ENCODE results near the gene RPAP3. TPM values are rescaled to one million over a fixed set of nuclear protein-coding genes. Genes with fewer than 3 reads are reported as not detected.

Gene RPAP3
- total RNA-seq, 3 donors from 2014 or later, result 11.4 to 25.0 (median 18.7) TPM

GRCh38 chr12:47616440-47616839, 89.4 kb downstream of the RPAP3 start:
- DNase-seq (ENCODE audit: low spot score in 2 of 2), result no peak
- intact Hi-C loops (cut with DNase I; ENCODE audit: low total_unique reads), result no loop called here
- Histone ChIP-seq H3K9me3 (peaks cover 6 to 17% of the 10 kb centered on the region in 2 donors), H3K36me3 (no peaks in the 10 kb centered on the region), H3K4me3 (no peak overlapping the region), H3K27ac (no peak overlapping the region), H3K27me3 (no peaks in the 10 kb centered on the region), H3K4me1 (no peaks in the 10 kb centered on the region)
- TF ChIP-seq POLR2AphosphoS5 (IDR thresholded peaks at IDR 0.05) (no peak), CTCF (IDR thresholded peaks at IDR 0.05) (no peak), POLR2A (IDR thresholded peaks at IDR 0.05) (no peak)

GRCh38 chr12:47615711-47616110, 90.1 kb downstream of the RPAP3 start:
- Histone ChIP-seq H3K9me3 (peaks cover 6 to 17% of the 10 kb centered on the region in 2 donors), H3K27me3 (no peaks in the 10 kb centered on the region), H3K4me3 (no peak overlapping the region), H3K27ac (no peak overlapping the region), H3K36me3 (no peaks in the 10 kb centered on the region), H3K4me1 (no peaks in the 10 kb centered on the region)
- TF ChIP-seq POLR2AphosphoS5 (IDR thresholded peaks at IDR 0.05), result no peak
- no peak for DNase-seq (ENCODE audit: low spot score in 2 of 2)
- intact Hi-C loops (cut with DNase I; ENCODE audit: low total_unique reads), result no loop called here

GRCh38 chr12:47614521-47614920, 91.3 kb downstream of the RPAP3 start:
- Histone ChIP-seq H3K4me3 (no peak overlapping the region), H3K27ac (no peak overlapping the region), H3K4me1 (no peaks in the 10 kb centered on the region), H3K9me3 (peaks cover 6 to 17% of the 10 kb centered on the region in 2 donors), H3K27me3 (no peaks in the 10 kb centered on the region), H3K36me3 (no peaks in the 10 kb centered on the region)
- intact Hi-C loops (cut with DNase I; ENCODE audit: low total_unique reads), result no loop called here
- DNase-seq (ENCODE audit: low spot score in 2 of 2), result no peak
- no peak for TF ChIP-seq CTCF (IDR thresholded peaks at IDR 0.05)
- no peak for TF ChIP-seq POLR2AphosphoS5 (IDR thresholded peaks at IDR 0.05)
- no peak for TF ChIP-seq POLR2A (IDR thresholded peaks at IDR 0.05)

GRCh38 chr12:47612953-47613352, 92.9 kb downstream of the RPAP3 start:
- intact Hi-C loops (cut with DNase I; ENCODE audit: low total_unique reads), result no loop called here
- no peaks in the 10 kb centered on the region for H3K36me3 ChIP-seq
- DNase-seq (ENCODE audit: low spot score in 2 of 2), result no peak
- H3K4me1 ChIP-seq, result no peaks in the 10 kb centered on the region
- TF ChIP-seq CTCF (IDR thresholded peaks at IDR 0.05) (no peak), POLR2A (IDR thresholded peaks at IDR 0.05) (no peak), POLR2AphosphoS5 (IDR thresholded peaks at IDR 0.05) (no peak)
- peaks cover 6 to 17% of the 10 kb centered on the region in 2 donors for H3K9me3 ChIP-seq
- H3K4me3 ChIP-seq, result no peak overlapping the region
- no peaks in the 10 kb centered on the region for H3K27me3 ChIP-seq
- no peak overlapping the region for H3K27ac ChIP-seq

GRCh38 chr12:47611906-47612305, 93.9 kb downstream of the RPAP3 start:
- Histone ChIP-seq H3K4me3 (no peak overlapping the region), H3K4me1 (no peaks in the 10 kb centered on the region), H3K9me3 (peaks cover 14 to 24% of the 10 kb centered on the region in 2 donors), H3K27me3 (no peaks in the 10 kb centered on the region), H3K27ac (no peak overlapping the region), H3K36me3 (no peaks in the 10 kb centered on the region)
- no peak for TF ChIP-seq CTCF (IDR thresholded peaks at IDR 0.05)
- no peak for TF ChIP-seq POLR2A (IDR thresholded peaks at IDR 0.05)
- TF ChIP-seq POLR2AphosphoS5 (IDR thresholded peaks at IDR 0.05), result no peak
- no peak for DNase-seq (ENCODE audit: low spot score in 2 of 2)
- intact Hi-C loops (cut with DNase I; ENCODE audit: low total_unique reads), result no loop called here

Other genes starting within 250 kb of the RPAP3 start
- gene ENDOU, start 19.5 kb upstream of the RPAP3 start, total RNA-seq, result 1 to 10 TPM in 2 of 3 donors, under 1 TPM in 1; 0.98 to 1.4 (median 1.0) TPM
- gene RAPGEF3, start 52.9 kb upstream of the RPAP3 start, total RNA-seq, result 10 to 100 TPM; 40.6 to 87.8 (median 60.3) TPM
- 10 to 100 TPM; 27.5 to 51.5 (median 30.6) TPM for gene SLC48A1, start 67.2 kb upstream of the RPAP3 start, total RNA-seq
- 10 to 100 TPM; 37.6 to 77.0 (median 44.9) TPM for gene HDAC7, start 113.9 kb upstream of the RPAP3 start, total RNA-seq
- gene VDR, start 199.0 kb upstream of the RPAP3 start, total RNA-seq, result 10 to 100 TPM in 2 of 3 donors, 1 to 10 TPM in 1; 1.6 to 41.7 (median 16.1) TPM